ENCODE data around the gene ZNF700. TPM values are rescaled to one million over a fixed set of nuclear protein-coding genes. Genes with fewer than 3 reads are reported as not detected.
"Not testable (repeated sequence)": the region's sequence is repeated elsewhere in the genome, so short reads cannot be mapped to it uniquely, and the experiment has no call there.

ZNF700 gene
- polyA plus RNA-seq, 3 donors: 3.7 to 6.2 (median 4.4) TPM

GRCh38 chr19:11978492-11979100 is 53.7 kb downstream of the ZNF700 start:
- no peak overlapping the region for H3K27ac ChIP-seq (ENCODE audit: low read depth, low read length)
- 94 to 97% (median 97%) methylated on average over 9 of the region's 9 CpGs for WGBS, 3 donors

DNA sequence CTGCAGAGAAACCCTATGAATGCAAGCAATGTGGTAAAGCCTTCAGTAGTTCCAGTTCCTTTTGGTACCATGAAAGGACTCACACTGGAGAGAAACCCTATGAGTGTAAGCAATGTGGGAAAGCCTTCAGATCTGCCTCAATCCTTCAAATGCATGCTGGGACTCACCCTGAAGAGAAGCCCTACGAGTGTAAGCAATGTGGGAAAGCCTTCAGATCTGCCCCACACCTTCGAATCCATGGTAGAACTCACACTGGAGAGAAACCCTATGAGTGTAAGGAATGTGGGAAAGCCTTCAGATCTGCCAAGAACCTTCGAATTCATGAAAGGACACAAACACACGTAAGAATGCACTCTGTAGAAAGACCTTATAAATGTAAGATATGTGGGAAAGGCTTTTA is 54.6 kb downstream of the ZNF700 start:
- 92 to 94% (median 93%) methylated on average over 4 of the region's 4 CpGs for WGBS, 3 donors
- no peak overlapping the region for H3K27ac ChIP-seq (ENCODE audit: low read depth, low read length)

DNA sequence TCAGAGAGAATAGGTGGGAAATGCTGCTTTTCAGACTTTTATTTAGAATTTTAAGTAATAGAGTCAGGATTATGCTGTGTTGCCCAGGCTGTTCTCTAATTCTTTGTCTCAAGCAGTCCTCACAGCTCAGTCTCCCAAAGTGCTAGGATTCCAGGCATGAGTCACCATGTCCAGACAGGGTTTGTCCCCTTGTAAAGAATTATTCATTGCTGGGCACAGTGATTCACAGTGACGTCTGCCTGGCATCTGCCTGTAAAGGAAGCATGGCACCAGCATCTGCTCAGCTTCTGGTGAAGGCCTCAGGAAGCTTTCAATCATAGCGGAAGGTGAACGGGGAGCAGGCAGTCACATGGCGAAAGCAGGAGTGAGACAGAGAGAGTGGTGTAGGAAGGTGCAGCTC is 57.6 kb downstream of the ZNF700 start:
- H3K27ac ChIP-seq (ENCODE audit: low read depth, low read length): no peak overlapping the region
- 88 to 92% (median 91%) methylated on average over 4 of the region's 4 CpGs for WGBS, 3 donors

GRCh38 chr19:11984986-11985385 is 60.1 kb downstream of the ZNF700 start:
- H3K27ac ChIP-seq (ENCODE audit: low read depth, low read length): no peak overlapping the region
- WGBS, 3 donors: 27 to 36% (median 28%) methylated on average over 5 of the region's 5 CpGs

- H3K27ac ChIP-seq (ENCODE audit: low read depth, low read length): no peak overlapping the region
- WGBS, 3 donors: 82 to 93% (median 82%) methylated on average over 17 of the region's 17 CpGs
Observed at GRCh38 chr19:11986754-11987153, 61.8 kb downstream of the ZNF700 start.

DNA sequence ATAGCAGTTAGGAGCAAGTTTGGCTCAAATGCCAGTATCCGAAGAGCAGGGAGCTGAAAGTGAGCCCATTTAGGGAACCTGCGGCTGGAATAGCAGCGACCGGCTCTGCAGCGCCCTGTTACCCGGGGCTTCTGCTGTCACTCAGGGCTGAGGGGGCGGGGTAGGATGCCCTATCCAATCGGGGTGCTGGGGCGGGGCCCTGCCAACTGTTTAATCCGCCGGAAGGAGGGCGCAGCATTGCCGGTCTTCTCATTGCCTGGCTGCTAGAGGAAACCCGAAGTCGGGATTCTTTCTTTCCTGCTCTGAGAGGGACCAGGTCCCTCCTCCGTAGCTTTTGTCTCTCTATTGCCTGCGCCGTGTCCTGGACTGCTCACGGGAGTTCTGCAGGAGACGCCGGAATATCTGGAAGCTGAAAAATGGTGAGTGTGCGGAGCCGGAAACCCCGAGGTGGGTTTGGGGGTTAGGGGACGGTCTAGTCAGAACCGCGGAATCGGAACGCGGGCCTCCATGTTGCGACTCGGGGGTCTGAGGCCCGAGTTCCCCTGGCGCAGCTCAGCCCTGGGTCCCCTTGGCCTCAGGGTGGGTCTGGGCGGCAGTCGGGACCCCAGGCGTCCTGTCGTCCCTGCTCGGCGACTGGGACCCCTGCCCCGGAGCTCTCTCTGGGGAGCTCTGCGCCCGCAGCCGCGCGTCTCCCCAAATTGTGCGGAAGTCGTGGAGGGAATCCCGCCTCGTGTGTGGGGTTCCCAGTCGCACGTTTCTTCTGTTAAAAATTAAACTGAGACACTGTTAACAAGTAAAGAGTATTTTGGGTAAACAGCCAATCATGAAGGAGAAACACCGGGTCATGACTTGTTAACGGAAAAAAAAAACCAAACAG is 62.7 kb downstream of the ZNF700 start:
- 0% methylated on average over 54 of the region's 54 CpGs for WGBS, 3 donors
- H3K27ac ChIP-seq (ENCODE audit: low read depth, low read length): no peak overlapping the region

DNA sequence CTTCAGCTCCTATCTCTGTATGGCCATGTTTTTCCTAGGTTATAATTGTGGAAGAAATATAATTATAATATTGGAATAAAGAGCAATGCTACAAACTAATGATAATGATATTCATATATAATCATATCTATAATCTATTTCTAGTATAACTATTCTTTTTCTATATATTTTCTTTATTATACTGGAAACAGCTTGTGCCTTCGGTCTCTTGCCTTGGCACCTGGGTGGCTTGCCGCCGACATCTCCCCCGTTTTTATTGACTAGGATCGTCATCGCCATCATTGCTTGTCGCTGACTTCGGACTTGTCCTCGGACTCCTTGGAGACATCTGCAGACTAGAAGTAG is 64.2 kb downstream of the ZNF700 start:
- H3K27ac ChIP-seq (ENCODE audit: low read depth, low read length): no peak overlapping the region
- WGBS, 3 donors: 55 to 79% (median 76%) methylated on average over 9 of the region's 9 CpGs

DNA sequence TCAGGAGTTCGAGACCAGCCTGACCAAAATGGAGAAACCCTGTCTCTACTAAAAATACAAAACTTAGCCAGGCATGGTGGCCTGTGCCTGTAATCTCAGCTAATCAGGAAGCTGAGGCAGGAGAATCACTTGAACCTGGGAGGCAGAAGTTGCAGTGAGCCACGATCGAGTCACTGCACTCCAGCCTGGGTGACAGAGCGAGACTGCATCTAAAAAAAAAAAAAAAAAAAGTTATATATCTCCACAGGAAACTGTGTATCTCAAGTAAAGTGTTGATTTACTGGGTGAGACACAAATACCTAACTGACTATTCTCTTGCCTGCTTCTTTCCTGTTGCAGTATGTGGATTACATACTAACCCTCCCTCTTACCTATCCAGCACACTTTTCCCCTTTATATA is 67.0 kb downstream of the ZNF700 start:
- WGBS, 3 donors: 79 to 89% (median 83%) methylated on average over 4 of the region's 4 CpGs
- H3K27ac ChIP-seq (ENCODE audit: low read depth, low read length): not testable (repeated sequence)

GRCh38 chr19:11995174-11995573 is 70.3 kb downstream of the ZNF700 start:
- 52 to 88% (median 75%) methylated on average over 1 of the region's 1 CpG for WGBS, 3 donors

More at GRCh38 chr19:11995174-11995573, 70.3 kb downstream of the ZNF700 start:
- no peak overlapping the region for H3K27ac ChIP-seq (ENCODE audit: low read depth, low read length)

Other genes starting within 250 kb of the ZNF700 start
- gene ZNF823, start 186.2 kb upstream of the ZNF700 start, polyA plus RNA-seq: 1 to 10 TPM; 1.4 to 2.8 (median 2.1) TPM
- gene ZNF441, start 158.1 kb upstream of the ZNF700 start, polyA plus RNA-seq: 1 to 10 TPM; 1.2 to 2.4 (median 1.9) TPM
- 1 to 10 TPM in 1 of 3 donors, under 1 TPM in 2; 0.22 to 1.0 (median 0.58) TPM for gene ZNF491, start 126.6 kb upstream of the ZNF700 start, polyA plus RNA-seq
- gene ZNF440, start 110.8 kb upstream of the ZNF700 start, polyA plus RNA-seq: 1 to 10 TPM; 1.8 to 4.2 (median 2.6) TPM
- gene ZNF439, start 76.4 kb upstream of the ZNF700 start, polyA plus RNA-seq: 1 to 10 TPM in 2 of 3 donors, under 1 TPM in 1; 0.88 to 2.2 (median 1.4) TPM
- gene ZNF69, start 37.3 kb upstream of the ZNF700 start, polyA plus RNA-seq: 1 to 10 TPM; 2.4 to 3.9 (median 3.4) TPM
- gene ZNF763, start 39.9 kb downstream of the ZNF700 start, polyA plus RNA-seq: 1 to 10 TPM in 2 of 3 donors, under 1 TPM in 1; 0.79 to 2.4 (median 2.0) TPM
- gene ZNF433, start 110.6 kb downstream of the ZNF700 start, polyA plus RNA-seq: 1 to 10 TPM; 1.6 to 4.3 (median 2.5) TPM
- gene ZNF878, start 127.9 kb downstream of the ZNF700 start, polyA plus RNA-seq: under 1 TPM in 2 of 3 donors, not detected in 1; 0.16 to 0.31 TPM
- gene ZNF844, start 139.6 kb downstream of the ZNF700 start, polyA plus RNA-seq: 1 to 10 TPM; 1.1 to 3.2 (median 1.5) TPM
- 1 to 10 TPM; 1.1 to 1.7 (median 1.3) TPM for gene ZNF20, start 215.2 kb downstream of the ZNF700 start, polyA plus RNA-seq
- gene ZNF625, start 231.6 kb downstream of the ZNF700 start, polyA plus RNA-seq: 1 to 10 TPM in 1 of 3 donors, under 1 TPM in 2; 0.62 to 3.8 (median 0.72) TPM
- gene ZNF136, start 238.0 kb downstream of the ZNF700 start, polyA plus RNA-seq: 1 to 10 TPM; 1.9 to 3.4 (median 2.8) TPM